ENCODE measurements around the gene METTL16.
A peak's percentile ranks its signal among the peaks of the same experiment; 100 is the strongest.
"Not testable (repeated sequence)": the region's sequence is repeated elsewhere in the genome, so short reads cannot be mapped to it uniquely, and the experiment has no call there.

METTL16 gene

GRCh38 chr17:2511462-2512369 is at the start of gene METTL16:
METTL16 (minus strand) TSS chr17:2511888; CDS start chr17:2502331, 9,557 bp downstream.
- peak; percentile 96 for FAIRE-seq

GRCh38 chr17:2560658-2561057 is 49.0 kb upstream of the METTL16 start:
- FAIRE-seq: no peak

GRCh38 chr17:2551928-2552327 is 40.2 kb upstream of the METTL16 start:
- FAIRE-seq: no peak

- FAIRE-seq: no peak
These were observed 39.8 kb upstream of the METTL16 start for GRCh38 chr17:2551493-2551892.

- no peak for FAIRE-seq
These were observed 37.9 kb upstream of the METTL16 start for GRCh38 chr17:2549392-2550211.

- FAIRE-seq: not testable (repeated sequence)
These were observed 36.3 kb upstream of the METTL16 start for GRCh38 chr17:2548026-2548425.

GRCh38 chr17:2547176-2547575 is 35.5 kb upstream of the METTL16 start:
- FAIRE-seq: no peak

- FAIRE-seq: no peak
These were observed 33.7 kb upstream of the METTL16 start for GRCh38 chr17:2545393-2545792.

- FAIRE-seq: no peak
These were observed 30.8 kb upstream of the METTL16 start for GRCh38 chr17:2542456-2542855.

GRCh38 chr17:2542056-2542455 is 30.4 kb upstream of the METTL16 start:
- FAIRE-seq: no peak

GRCh38 chr17:2537579-2537978 is 25.9 kb upstream of the METTL16 start:
- not testable (repeated sequence) for FAIRE-seq

GRCh38 chr17:2532146-2532720 is 20.5 kb upstream of the METTL16 start:
- no peak for FAIRE-seq

- not testable (repeated sequence) for FAIRE-seq
These were observed 19.7 kb upstream of the METTL16 start for GRCh38 chr17:2531243-2531954.

- FAIRE-seq: not testable (repeated sequence)
These were observed 10.2 kb upstream of the METTL16 start for GRCh38 chr17:2521775-2522410.

- no peak for FAIRE-seq
These were observed 9.6 kb upstream of the METTL16 start for GRCh38 chr17:2521257-2521656.

GRCh38 chr17:2517539-2517938 is 5.9 kb upstream of the METTL16 start:
- FAIRE-seq: no peak

GRCh38 chr17:2511138-2511461 is 588 bp downstream of the METTL16 start:
- no peak for FAIRE-seq

- FAIRE-seq: no peak
These were observed 1.1 kb downstream of the METTL16 start for GRCh38 chr17:2510559-2510958.

GRCh38 chr17:2508035-2508434 is 3.7 kb downstream of the METTL16 start:
- no peak for FAIRE-seq

GRCh38 chr17:2507015-2507414 is 4.7 kb downstream of the METTL16 start:
- not testable (repeated sequence) for FAIRE-seq

GRCh38 chr17:2503627-2504026 is 8.1 kb downstream of the METTL16 start:
- FAIRE-seq: peak; percentile 69

Data from endometrium (tissue), 2 donors.